GM23338 (cell line): ENCODE results near the gene REL. TPM values are rescaled to one million over a fixed set of nuclear protein-coding genes. Genes with fewer than 3 reads are reported as not detected.

ENCODE experiments used
- ATAC-seq: fragments of 200-7000 bp; cut with Tn5 transposase; 3 replicates; pipeline ENCODE4 v1.9.1; 2020
- DNase-seq: peaks from one replicate; pipeline ENCODE4 v3.0.0-alpha.2; 2015; ENCODE audit warnings: low spot score
- H2AFZ ChIP-seq: fragments of 200-600 bp; sonication (generic); 2 replicates; pipeline ENCODE4 v1.8.0; 2016; ENCODE audit warnings: antibody characterized with exemption, mild to moderate bottlenecking, moderate library complexity
- H3F3A ChIP-seq: fragments of 200-600 bp; sonication (generic); replicated peaks from 2 replicates; pipeline ENCODE4 v1.8.0; 2017; ENCODE audit warnings: antibody characterized with exemption, mixed run types, low read depth
- H3K27ac ChIP-seq: fragments of 200-600 bp; sonication (generic); 2 replicates; pipeline ENCODE4 v1.6.1; 2016; ENCODE audit warnings: low read depth
- H3K27me3 ChIP-seq: fragments of 200-600 bp; sonication (generic); 2 replicates; pipeline ENCODE4 v1.8.0; 2016; ENCODE audit warnings: mild to moderate bottlenecking, mixed run types, moderate library complexity; ENCODE audit not compliant: insufficient read depth
- H3K36me3 ChIP-seq: fragments of 200-600 bp; sonication (generic); 2 replicates; pipeline ENCODE4 v1.8.0; 2016; ENCODE audit warnings: mild to moderate bottlenecking; ENCODE audit not compliant: insufficient read depth
- H3K4me1 ChIP-seq: fragments of 200-600 bp; sonication (generic); 2 replicates; pipeline ENCODE4 v1.8.0; 2016; ENCODE audit warnings: mild to moderate bottlenecking, moderate library complexity; ENCODE audit not compliant: insufficient read depth
- H3K4me2 ChIP-seq: fragments of 200-600 bp; sonication (generic); 2 replicates; pipeline ENCODE4 v1.7.1; 2017; ENCODE audit warnings: mixed run types
- H3K4me3 ChIP-seq: fragments of 200-600 bp; sonication (generic); 2 replicates; pipeline ENCODE4 v1.6.1; 2016; ENCODE audit warnings: mixed run types
- H3K79me2 ChIP-seq: fragments of 200-600 bp; sonication (generic); replicated peaks from 2 replicates; pipeline ENCODE4 v1.8.0; 2017; ENCODE audit warnings: mild to moderate bottlenecking; ENCODE audit not compliant: insufficient read depth
- H3K9me2 ChIP-seq: fragments of 200-600 bp; sonication (generic); 2 replicates; pipeline ENCODE4 v1.8.0; 2017; ENCODE audit not compliant: insufficient read depth
- H4K20me1 ChIP-seq: fragments of 200-600 bp; sonication (generic); replicated peaks from 2 replicates; pipeline ENCODE4 v1.8.0; 2017; ENCODE audit warnings: mild to moderate bottlenecking; ENCODE audit not compliant: insufficient read depth
- H3K27ac Mint-ChIP-seq: 2 replicates; pipeline ENCODE4 v1.8.0; 2020; ENCODE audit warnings: inconsistent platforms, mild to moderate bottlenecking, moderate library complexity, mixed read lengths
- H3K27me3 Mint-ChIP-seq: 3 replicates; pipeline ENCODE4 v1.8.0; 2022; ENCODE audit warnings: low read depth, mild to moderate bottlenecking, moderate library complexity, mixed read lengths, inconsistent platforms; ENCODE audit not compliant: insufficient read depth, poor library complexity
- H3K36me3 Mint-ChIP-seq: 3 replicates; pipeline ENCODE4 v1.8.0; 2021; ENCODE audit warnings: low read depth, mild to moderate bottlenecking, inconsistent platforms, moderate library complexity, mixed read lengths
- H3K4me1 Mint-ChIP-seq: 3 replicates; pipeline ENCODE4 v1.8.0; 2020; ENCODE audit warnings: mild to moderate bottlenecking, inconsistent platforms, mixed read lengths
- H3K4me3 Mint-ChIP-seq: 3 replicates; pipeline ENCODE4 v1.8.0; 2021; ENCODE audit warnings: moderate library complexity, mild to moderate bottlenecking, inconsistent platforms, mixed read lengths
- H3K9me3 Mint-ChIP-seq: 3 replicates; pipeline ENCODE4 v1.8.0; 2020; ENCODE audit warnings: moderate library complexity, mild to moderate bottlenecking, inconsistent platforms, mixed read lengths
- CREB1 ChIP-seq: fragments of 250-450 bp; sonication (Bioruptor Pico); IDR thresholded peaks from 2 replicates; pipeline ENCODE4 v1.5.0; 2020; ENCODE audit warnings: low read depth, mild to moderate bottlenecking, moderate library complexity
- EZH2 ChIP-seq: fragments of 200-600 bp; sonication (generic); IDR thresholded peaks from one replicate; pipeline ENCODE4 v1.8.0; 2017; ENCODE audit warnings: antibody characterized with exemption, mild to moderate bottlenecking, low read depth; ENCODE audit not compliant: unreplicated experiment
- EZH2phosphoT487 ChIP-seq: fragments of 200-600 bp; sonication (generic); IDR thresholded peaks from one replicate; pipeline ENCODE4 v1.8.1; 2018; ENCODE audit warnings: antibody characterized with exemption; ENCODE audit not compliant: unreplicated experiment
- JUNB ChIP-seq: IDR thresholded peaks from one replicate; pipeline ENCODE4 v1.6.1; 2016; ENCODE audit warnings: antibody characterized with exemption; ENCODE audit not compliant: unreplicated experiment
- NANOG ChIP-seq: IDR thresholded peaks from 2 replicates; pipeline ENCODE4 v1.6.1; 2016; ENCODE audit warnings: antibody characterized with exemption, borderline replicate concordance
- POLR2AphosphoS5 ChIP-seq: IDR thresholded peaks from 2 replicates; pipeline ENCODE4 v1.6.1; 2016; ENCODE audit warnings: antibody characterized with exemption, low read depth
- STAT1 ChIP-seq: IDR thresholded peaks from one replicate; pipeline ENCODE4 v1.6.1; 2016; ENCODE audit warnings: antibody characterized with exemption; ENCODE audit not compliant: unreplicated experiment
- ZNF114 ChIP-seq: fragments of 250-450 bp; sonication (Bioruptor Pico); IDR thresholded peaks from 2 replicates; pipeline ENCODE4 v1.5.0; 2020; ENCODE audit warnings: mild to moderate bottlenecking, moderate library complexity
- ZNF331 ChIP-seq: fragments of 250-450 bp; sonication (Bioruptor Pico); IDR thresholded peaks from 2 replicates; pipeline ENCODE4 v1.5.0; 2020; ENCODE audit warnings: low read depth, mild to moderate bottlenecking, moderate library complexity
- polyA plus RNA-seq: library from polyadenylated mRNA; unstranded; fragments of >200 nt; fragmentation: Nextera tagmentation; extraction: Ambion mirVana; gene quantifications from 2 replicates; pipeline ENCODE4 v1.2.1, GENCODE V29; 2016
- total RNA-seq: library from RNA; depleted of rRNA; stranded (reverse); fragments of >200 nt; shearing (Covaris generic); gene quantifications from 2 replicates; pipeline ENCODE4 v1.2.3, GENCODE V29; 2014
- TF ChIP-seq, protein P1 (sequence below), 2 experiments: fragments of 200-600 bp in 1 of 2; sonication (generic) in 1 of 2; conservative IDR thresholded peaks; 2 replicates each; pipeline versions ENCODE4 v1.5.1 to v1.6.1; 2016 to 2017; ENCODE audit warnings: antibody characterized with exemption in 2 of 2, low read depth in 2 of 2, mild to moderate bottlenecking in 2 of 2, moderate library complexity in 1 of 2
- TF ChIP-seq, protein P2 (sequence below): IDR thresholded peaks from one replicate; pipeline ENCODE4 v1.6.1; 2018; ENCODE audit warnings: antibody characterized with exemption; ENCODE audit not compliant: unreplicated experiment
- TF ChIP-seq, protein P3 (sequence below): fragments of 250-450 bp; sonication (Bioruptor Pico); IDR thresholded peaks from 2 replicates; pipeline ENCODE4 v1.5.0; 2020; ENCODE audit warnings: mild to moderate bottlenecking, moderate library complexity
- TF ChIP-seq, protein P4 (sequence below): IDR thresholded peaks from 2 replicates; pipeline ENCODE4 v1.6.1; 2016; ENCODE audit warnings: antibody characterized with exemption

REL gene
- total and polyA plus RNA-seq, 2 experiments from 2014 or later = 4.1 to 8.0 TPM

DNA sequence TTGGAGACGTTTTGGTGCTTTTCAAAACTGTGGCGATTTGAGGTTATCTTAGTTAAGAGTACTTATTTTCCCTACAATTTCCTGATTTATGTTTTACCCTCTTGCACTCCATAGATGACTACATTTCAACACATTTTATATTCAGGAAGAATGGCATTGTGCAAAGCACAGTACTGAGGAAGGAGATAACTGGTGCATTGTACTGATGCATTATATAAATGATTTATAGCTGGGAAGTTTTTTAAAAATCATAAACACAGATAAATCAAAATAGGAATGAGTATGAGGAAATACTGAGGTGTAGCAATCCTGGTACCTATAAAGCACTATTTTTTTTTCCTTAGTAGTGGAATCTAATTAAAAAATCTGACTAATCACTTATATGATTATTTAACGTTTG, 5.6 kb downstream of the REL start:
- DNase-seq (no peak), ATAC-seq (no peak)
- H3K27me3 Mint-ChIP-seq = peaks cover 4% of the 10 kb centered on the region
- peaks cover 23% of the 10 kb centered on the region for H3K27me3 ChIP-seq
- no peaks in the 10 kb centered on the region for H3K36me3 ChIP-seq
- no peaks in the 10 kb centered on the region for H3K36me3 Mint-ChIP-seq
- H3K27ac Mint-ChIP-seq = no peak overlapping the region
- no peaks in the 10 kb centered on the region for H3K9me2 ChIP-seq
- H2AFZ ChIP-seq = no peak overlapping the region
- peaks cover 5% of the 10 kb centered on the region; the same call in 1 of the 2 replicates for H3K79me2 ChIP-seq
- no peak overlapping the region for H3K4me3 ChIP-seq
- peaks cover 22% of the 10 kb centered on the region for H3K4me1 Mint-ChIP-seq
- no peak overlapping the region for H3K27ac ChIP-seq
- peaks cover 24% of the 10 kb centered on the region for H3K4me1 ChIP-seq
- no peak overlapping the region for H3K4me3 Mint-ChIP-seq
- H3F3A ChIP-seq = no peaks in the 10 kb centered on the region
- no peaks in the 10 kb centered on the region for H3K9me3 Mint-ChIP-seq
- no peaks in the 10 kb centered on the region; the same call in 1 of the 2 replicates for H4K20me1 ChIP-seq
- TF ChIP-seq ZNF114 (CRISPR knock-in tag) (no peak), STAT1 (no peak), ZNF331 (no peak), EZH2 (no peak), EZH2phosphoT487 (no peak), NANOG (no peak), JUNB (no peak), CREB1 (CRISPR knock-in tag) (no peak), POLR2AphosphoS5 (no peak)
- TF ChIP-seq, protein P1, sequence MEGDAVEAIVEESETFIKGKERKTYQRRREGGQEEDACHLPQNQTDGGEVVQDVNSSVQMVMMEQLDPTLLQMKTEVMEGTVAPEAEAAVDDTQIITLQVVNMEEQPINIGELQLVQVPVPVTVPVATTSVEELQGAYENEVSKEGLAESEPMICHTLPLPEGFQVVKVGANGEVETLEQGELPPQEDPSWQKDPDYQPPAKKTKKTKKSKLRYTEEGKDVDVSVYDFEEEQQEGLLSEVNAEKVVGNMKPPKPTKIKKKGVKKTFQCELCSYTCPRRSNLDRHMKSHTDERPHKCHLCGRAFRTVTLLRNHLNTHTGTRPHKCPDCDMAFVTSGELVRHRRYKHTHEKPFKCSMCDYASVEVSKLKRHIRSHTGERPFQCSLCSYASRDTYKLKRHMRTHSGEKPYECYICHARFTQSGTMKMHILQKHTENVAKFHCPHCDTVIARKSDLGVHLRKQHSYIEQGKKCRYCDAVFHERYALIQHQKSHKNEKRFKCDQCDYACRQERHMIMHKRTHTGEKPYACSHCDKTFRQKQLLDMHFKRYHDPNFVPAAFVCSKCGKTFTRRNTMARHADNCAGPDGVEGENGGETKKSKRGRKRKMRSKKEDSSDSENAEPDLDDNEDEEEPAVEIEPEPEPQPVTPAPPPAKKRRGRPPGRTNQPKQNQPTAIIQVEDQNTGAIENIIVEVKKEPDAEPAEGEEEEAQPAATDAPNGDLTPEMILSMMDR (conservative IDR thresholded peaks at IDR 0.05; ENCODE audit: low read depth in 2 of 2) = no peak
- TF ChIP-seq, protein P2, sequence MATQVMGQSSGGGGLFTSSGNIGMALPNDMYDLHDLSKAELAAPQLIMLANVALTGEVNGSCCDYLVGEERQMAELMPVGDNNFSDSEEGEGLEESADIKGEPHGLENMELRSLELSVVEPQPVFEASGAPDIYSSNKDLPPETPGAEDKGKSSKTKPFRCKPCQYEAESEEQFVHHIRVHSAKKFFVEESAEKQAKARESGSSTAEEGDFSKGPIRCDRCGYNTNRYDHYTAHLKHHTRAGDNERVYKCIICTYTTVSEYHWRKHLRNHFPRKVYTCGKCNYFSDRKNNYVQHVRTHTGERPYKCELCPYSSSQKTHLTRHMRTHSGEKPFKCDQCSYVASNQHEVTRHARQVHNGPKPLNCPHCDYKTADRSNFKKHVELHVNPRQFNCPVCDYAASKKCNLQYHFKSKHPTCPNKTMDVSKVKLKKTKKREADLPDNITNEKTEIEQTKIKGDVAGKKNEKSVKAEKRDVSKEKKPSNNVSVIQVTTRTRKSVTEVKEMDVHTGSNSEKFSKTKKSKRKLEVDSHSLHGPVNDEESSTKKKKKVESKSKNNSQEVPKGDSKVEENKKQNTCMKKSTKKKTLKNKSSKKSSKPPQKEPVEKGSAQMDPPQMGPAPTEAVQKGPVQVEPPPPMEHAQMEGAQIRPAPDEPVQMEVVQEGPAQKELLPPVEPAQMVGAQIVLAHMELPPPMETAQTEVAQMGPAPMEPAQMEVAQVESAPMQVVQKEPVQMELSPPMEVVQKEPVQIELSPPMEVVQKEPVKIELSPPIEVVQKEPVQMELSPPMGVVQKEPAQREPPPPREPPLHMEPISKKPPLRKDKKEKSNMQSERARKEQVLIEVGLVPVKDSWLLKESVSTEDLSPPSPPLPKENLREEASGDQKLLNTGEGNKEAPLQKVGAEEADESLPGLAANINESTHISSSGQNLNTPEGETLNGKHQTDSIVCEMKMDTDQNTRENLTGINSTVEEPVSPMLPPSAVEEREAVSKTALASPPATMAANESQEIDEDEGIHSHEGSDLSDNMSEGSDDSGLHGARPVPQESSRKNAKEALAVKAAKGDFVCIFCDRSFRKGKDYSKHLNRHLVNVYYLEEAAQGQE = no peak
- TF ChIP-seq, protein P3, sequence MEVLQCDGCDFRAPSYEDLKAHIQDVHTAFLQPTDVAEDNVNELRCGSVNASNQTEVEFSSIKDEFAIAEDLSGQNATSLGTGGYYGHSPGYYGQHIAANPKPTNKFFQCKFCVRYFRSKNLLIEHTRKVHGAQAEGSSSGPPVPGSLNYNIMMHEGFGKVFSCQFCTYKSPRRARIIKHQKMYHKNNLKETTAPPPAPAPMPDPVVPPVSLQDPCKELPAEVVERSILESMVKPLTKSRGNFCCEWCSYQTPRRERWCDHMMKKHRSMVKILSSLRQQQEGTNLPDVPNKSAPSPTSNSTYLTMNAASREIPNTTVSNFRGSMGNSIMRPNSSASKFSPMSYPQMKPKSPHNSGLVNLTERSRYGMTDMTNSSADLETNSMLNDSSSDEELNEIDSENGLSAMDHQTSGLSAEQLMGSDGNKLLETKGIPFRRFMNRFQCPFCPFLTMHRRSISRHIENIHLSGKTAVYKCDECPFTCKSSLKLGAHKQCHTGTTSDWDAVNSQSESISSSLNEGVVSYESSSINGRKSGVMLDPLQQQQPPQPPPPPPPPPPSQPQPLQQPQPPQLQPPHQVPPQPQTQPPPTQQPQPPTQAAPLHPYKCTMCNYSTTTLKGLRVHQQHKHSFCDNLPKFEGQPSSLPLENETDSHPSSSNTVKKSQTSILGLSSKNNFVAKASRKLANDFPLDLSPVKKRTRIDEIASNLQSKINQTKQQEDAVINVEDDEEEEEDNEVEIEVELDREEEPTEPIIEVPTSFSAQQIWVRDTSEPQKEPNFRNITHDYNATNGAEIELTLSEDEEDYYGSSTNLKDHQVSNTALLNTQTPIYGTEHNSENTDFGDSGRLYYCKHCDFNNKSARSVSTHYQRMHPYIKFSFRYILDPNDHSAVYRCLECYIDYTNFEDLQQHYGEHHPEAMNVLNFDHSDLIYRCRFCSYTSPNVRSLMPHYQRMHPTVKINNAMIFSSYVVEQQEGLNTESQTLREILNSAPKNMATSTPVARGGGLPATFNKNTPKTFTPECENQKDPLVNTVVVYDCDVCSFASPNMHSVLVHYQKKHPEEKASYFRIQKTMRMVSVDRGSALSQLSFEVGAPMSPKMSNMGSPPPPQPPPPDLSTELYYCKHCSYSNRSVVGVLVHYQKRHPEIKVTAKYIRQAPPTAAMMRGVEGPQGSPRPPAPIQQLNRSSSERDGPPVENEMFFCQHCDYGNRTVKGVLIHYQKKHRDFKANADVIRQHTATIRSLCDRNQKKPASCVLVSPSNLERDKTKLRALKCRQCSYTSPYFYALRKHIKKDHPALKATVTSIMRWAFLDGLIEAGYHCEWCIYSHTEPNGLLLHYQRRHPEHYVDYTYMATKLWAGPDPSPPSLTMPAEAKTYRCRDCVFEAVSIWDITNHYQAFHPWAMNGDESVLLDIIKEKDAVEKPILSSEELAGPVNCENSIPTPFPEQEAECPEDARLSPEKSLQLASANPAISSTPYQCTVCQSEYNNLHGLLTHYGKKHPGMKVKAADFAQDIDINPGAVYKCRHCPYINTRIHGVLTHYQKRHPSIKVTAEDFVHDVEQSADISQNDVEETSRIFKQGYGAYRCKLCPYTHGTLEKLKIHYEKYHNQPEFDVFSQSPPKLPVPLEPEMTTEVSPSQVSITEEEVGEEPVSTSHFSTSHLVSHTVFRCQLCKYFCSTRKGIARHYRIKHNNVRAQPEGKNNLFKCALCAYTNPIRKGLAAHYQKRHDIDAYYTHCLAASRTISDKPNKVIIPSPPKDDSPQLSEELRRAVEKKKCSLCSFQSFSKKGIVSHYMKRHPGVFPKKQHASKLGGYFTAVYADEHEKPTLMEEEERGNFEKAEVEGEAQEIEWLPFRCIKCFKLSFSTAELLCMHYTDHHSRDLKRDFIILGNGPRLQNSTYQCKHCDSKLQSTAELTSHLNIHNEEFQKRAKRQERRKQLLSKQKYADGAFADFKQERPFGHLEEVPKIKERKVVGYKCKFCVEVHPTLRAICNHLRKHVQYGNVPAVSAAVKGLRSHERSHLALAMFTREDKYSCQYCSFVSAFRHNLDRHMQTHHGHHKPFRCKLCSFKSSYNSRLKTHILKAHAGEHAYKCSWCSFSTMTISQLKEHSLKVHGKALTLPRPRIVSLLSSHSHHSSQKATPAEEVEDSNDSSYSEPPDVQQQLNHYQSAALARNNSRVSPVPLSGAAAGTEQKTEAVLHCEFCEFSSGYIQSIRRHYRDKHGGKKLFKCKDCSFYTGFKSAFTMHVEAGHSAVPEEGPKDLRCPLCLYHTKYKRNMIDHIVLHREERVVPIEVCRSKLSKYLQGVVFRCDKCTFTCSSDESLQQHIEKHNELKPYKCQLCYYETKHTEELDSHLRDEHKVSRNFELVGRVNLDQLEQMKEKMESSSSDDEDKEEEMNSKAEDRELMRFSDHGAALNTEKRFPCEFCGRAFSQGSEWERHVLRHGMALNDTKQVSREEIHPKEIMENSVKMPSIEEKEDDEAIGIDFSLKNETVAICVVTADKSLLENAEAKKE (CRISPR knock-in tag) = no peak
- TF ChIP-seq, protein P4, sequence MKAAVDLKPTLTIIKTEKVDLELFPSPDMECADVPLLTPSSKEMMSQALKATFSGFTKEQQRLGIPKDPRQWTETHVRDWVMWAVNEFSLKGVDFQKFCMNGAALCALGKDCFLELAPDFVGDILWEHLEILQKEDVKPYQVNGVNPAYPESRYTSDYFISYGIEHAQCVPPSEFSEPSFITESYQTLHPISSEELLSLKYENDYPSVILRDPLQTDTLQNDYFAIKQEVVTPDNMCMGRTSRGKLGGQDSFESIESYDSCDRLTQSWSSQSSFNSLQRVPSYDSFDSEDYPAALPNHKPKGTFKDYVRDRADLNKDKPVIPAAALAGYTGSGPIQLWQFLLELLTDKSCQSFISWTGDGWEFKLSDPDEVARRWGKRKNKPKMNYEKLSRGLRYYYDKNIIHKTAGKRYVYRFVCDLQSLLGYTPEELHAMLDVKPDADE = no peak
- H3K4me2 ChIP-seq = no peak overlapping the region
